ENCODE data around the gene KLRC4.
"Not testable (repeated sequence)": the region's sequence is repeated elsewhere in the genome, so short reads cannot be mapped to it uniquely, and the experiment has no call there.

GRCh38 chr12:10394531-10395152 lies 14.9 kb downstream of the KLRC4 start:
- not testable (repeated sequence) for TF ChIP-seq CTCF (IDR thresholded peaks at IDR 0.05; ENCODE audit: low read length); EZH2 (IDR thresholded peaks at IDR 0.05; ENCODE audit: borderline replicate concordance, low read length)

All from OCI-LY1 (cell line).